Nephron (organoid): ENCODE measurements around the gene SMYD5.

Source experiments
- H3K27ac Mint-ChIP-seq, 3 experiments: 2 replicates each; pipeline ENCODE4 v1.8.0; 2020; ENCODE audit warnings: mixed read lengths in 3 of 3, mild to moderate bottlenecking in 2 of 3, moderate library complexity in 1 of 3
- H3K27me3 Mint-ChIP-seq: 2 replicates; pipeline ENCODE4 v1.8.0; 2021; ENCODE audit warnings: low read depth, mild to moderate bottlenecking, moderate library complexity, mixed read lengths
- H3K36me3 Mint-ChIP-seq: 2 replicates; pipeline ENCODE4 v1.8.0; 2020; ENCODE audit warnings: low read depth, mixed read lengths
- H3K4me1 Mint-ChIP-seq: 2 replicates; pipeline ENCODE4 v1.8.0; 2020; ENCODE audit warnings: mixed read lengths
- H3K4me3 Mint-ChIP-seq, 3 experiments: 2 replicates each; pipeline ENCODE4 v1.8.0; 2020; ENCODE audit warnings: mild to moderate bottlenecking in 3 of 3, mixed read lengths in 3 of 3, moderate library complexity in 2 of 3
- H3K9me3 Mint-ChIP-seq: 2 replicates; pipeline ENCODE4 v1.8.0; 2020; ENCODE audit warnings: mixed read lengths
- TF ChIP-seq, protein P1 (sequence below), 3 experiments: fragments of 200-600 bp; sonication (generic); IDR thresholded peaks; one replicate each; pipeline ENCODE4 v1.5.0; 2021; ENCODE audit warnings: antibody characterized with exemption in 3 of 3; ENCODE audit not compliant: unreplicated experiment in 3 of 3

The SMYD5 gene

DNA sequence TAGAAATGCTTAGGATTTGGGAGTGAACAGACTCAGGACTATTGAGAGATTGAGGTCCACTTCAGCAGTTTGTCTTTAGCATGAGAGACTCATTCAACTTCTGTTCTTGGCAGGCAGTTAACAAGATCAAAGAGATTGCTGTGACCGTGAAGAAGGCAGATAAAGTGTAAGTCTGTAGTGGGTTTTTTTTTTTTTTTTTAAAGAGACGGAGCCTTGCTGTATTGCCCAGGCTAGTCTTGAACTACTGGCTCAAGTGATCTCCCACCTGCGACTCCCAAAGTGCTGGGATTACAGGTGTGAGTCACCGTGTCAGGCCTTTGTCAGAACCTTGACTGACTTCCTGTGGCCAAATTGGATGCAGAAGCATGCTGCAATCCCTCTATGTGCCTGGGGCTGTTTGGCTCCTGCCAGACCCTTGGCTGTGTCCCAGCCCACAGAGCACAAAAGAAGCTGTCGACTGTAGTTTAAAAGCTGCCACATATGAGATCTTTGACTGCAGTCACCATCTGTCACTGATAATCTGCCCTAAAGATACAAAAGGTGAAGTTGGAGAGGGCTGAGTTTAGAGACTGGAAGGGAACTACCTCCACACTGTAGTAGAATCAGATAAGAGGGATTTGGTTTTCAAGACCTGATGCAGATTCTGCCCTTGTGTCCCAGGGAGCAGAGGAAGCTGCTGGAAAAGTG lies 30.0 kb downstream of the SMYD5 start:
- Mint-ChIP-seq H3K27me3 (no peaks in the 10 kb centered on the region), H3K4me1 (no peaks in the 10 kb centered on the region), H3K4me3 (no peak overlapping the region), H3K9me3 (no peaks in the 10 kb centered on the region), H3K36me3 (peaks cover 59% of the 10 kb centered on the region), H3K27ac (no peak overlapping the region)
- TF ChIP-seq, protein P1, sequence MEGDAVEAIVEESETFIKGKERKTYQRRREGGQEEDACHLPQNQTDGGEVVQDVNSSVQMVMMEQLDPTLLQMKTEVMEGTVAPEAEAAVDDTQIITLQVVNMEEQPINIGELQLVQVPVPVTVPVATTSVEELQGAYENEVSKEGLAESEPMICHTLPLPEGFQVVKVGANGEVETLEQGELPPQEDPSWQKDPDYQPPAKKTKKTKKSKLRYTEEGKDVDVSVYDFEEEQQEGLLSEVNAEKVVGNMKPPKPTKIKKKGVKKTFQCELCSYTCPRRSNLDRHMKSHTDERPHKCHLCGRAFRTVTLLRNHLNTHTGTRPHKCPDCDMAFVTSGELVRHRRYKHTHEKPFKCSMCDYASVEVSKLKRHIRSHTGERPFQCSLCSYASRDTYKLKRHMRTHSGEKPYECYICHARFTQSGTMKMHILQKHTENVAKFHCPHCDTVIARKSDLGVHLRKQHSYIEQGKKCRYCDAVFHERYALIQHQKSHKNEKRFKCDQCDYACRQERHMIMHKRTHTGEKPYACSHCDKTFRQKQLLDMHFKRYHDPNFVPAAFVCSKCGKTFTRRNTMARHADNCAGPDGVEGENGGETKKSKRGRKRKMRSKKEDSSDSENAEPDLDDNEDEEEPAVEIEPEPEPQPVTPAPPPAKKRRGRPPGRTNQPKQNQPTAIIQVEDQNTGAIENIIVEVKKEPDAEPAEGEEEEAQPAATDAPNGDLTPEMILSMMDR (IDR thresholded peaks at IDR 0.05; ENCODE audit: unreplicated experiment in 3 of 3): no peak

DNA sequence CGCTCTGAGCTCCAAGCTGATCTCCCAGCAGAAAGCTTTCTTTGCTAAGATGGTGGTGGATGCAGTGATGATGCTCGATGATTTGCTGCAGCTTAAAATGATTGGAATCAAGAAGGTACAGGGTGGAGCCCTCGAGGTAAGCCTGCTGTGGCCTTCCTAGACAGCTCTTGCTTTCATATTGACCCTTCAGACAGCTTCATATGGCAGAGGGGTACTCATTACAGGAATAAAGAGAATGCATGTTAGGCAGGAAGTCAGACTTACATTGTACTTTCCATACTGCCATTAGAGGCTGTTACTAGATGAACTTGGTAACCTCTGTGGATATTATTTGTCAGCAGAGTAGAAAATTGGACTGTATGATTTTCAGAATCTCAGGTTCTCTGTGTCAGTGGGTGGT lies 30.5 kb downstream of the SMYD5 start:
- Mint-ChIP-seq H3K4me3 (no peak overlapping the region), H3K4me1 (no peaks in the 10 kb centered on the region), H3K27me3 (no peaks in the 10 kb centered on the region), H3K9me3 (no peaks in the 10 kb centered on the region), H3K36me3 (peaks cover 65% of the 10 kb centered on the region), H3K27ac (no peak overlapping the region)
- TF ChIP-seq, protein P1 (IDR thresholded peaks at IDR 0.05; ENCODE audit: unreplicated experiment in 3 of 3): no peak

DNA sequence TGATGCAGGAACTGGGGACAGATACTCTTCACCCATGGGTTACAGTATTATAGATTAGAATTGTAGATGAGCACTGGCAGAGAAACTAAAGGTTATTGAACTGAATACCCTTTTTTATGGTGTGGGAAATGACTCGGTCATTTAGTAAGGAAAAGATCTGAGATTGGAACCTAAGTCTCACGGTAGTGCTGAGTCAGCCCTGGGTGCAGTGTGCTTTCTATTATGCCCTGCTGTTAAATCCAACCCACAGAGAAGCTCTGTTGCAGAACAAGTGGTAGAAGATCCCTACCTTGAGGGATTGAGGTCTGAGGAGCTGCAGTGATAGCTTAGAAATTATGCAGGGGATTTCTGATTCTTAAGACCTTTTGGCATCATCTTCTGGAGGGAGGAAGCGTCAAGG lies 32.8 kb downstream of the SMYD5 start:
- no peak overlapping the region for H3K27ac Mint-ChIP-seq
- H3K36me3 Mint-ChIP-seq: peaks cover 77% of the 10 kb centered on the region
- no peaks in the 10 kb centered on the region for H3K9me3 Mint-ChIP-seq
- H3K27me3 Mint-ChIP-seq: no peaks in the 10 kb centered on the region
- H3K4me3 Mint-ChIP-seq: no peak overlapping the region
- TF ChIP-seq, protein P1 (IDR thresholded peaks at IDR 0.05; ENCODE audit: unreplicated experiment in 3 of 3): no peak
- H3K4me1 Mint-ChIP-seq: no peaks in the 10 kb centered on the region

DNA sequence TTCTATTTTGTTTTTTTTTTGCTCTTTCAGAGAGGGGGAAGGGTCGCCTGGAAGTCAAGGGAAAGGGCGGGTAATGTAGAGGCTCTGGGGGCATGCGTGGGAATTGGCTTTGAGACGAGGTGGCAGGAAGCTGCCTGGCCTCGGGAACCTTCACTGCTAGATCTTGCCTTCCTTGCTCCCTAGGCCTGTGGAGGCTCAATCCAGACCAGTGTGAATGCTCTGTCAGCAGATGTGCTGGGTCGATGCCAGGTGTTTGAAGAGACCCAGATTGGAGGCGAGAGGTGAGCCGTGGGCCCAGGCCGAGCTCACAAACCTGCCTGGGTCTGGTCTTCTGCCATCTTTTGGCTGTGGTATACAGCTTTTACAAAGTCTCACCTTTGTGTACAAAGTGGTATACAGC lies 35.6 kb downstream of the SMYD5 start:
- H3K27me3 Mint-ChIP-seq: no peaks in the 10 kb centered on the region
- TF ChIP-seq, protein P1 (IDR thresholded peaks at IDR 0.05; ENCODE audit: unreplicated experiment in 3 of 3): no peak
- peaks cover 75% of the 10 kb centered on the region for H3K36me3 Mint-ChIP-seq
- H3K9me3 Mint-ChIP-seq: no peaks in the 10 kb centered on the region
- H3K27ac Mint-ChIP-seq: no peak overlapping the region
- H3K4me1 Mint-ChIP-seq: no peaks in the 10 kb centered on the region
- H3K4me3 Mint-ChIP-seq: no peak overlapping the region

DNA sequence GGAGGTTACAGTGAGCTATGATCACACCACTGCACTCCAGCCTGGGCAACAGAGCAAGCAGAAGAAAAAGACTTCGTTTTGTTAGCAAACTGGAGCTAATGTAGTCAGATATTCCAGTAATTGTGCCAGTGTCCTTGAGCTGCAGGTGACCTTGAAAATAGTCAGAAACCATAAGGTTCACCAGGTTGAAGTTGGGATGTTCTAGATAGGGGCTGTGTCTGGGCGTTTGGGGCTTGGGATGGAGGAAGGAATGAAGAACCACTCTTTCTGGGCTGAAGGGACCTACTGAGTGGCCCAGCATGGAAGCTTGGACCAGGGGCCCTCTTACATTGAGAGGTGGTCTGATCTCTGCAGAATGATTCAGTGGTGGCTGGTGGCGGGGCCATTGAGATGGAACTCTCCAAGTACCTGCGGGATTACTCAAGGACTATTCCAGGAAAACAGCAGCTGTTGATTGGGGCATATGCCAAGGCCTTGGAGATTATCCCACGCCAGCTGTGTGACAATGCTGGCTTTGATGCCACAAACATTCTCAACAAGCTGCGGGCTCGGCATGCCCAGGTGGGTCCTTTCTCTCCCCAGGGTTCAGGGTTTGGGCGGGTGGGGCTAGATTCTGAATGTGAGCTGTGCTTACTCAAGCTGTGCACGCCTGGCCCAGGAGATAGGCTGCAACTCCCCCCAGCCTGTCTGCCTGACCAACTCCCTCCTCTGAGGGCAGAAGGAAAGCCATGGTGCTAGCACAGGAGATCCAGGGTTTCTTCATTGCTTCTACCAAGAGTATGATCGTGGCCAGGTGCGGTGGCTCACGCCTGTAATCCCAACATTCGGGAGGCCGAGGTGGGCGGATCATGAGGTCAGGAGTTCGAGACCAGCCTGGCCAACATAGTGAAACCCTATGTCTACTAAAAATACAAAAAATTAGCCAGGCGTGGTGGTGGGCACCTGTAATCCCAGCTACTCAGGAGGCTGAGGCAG lies 37.1 kb downstream of the SMYD5 start:
- no peaks in the 10 kb centered on the region for H3K9me3 Mint-ChIP-seq
- H3K4me3 Mint-ChIP-seq: no peak overlapping the region
- H3K4me1 Mint-ChIP-seq: no peaks in the 10 kb centered on the region
- no peaks in the 10 kb centered on the region for H3K27me3 Mint-ChIP-seq
- TF ChIP-seq, protein P1 (IDR thresholded peaks at IDR 0.05; ENCODE audit: unreplicated experiment in 3 of 3): no peak
- H3K36me3 Mint-ChIP-seq: peaks cover 64% of the 10 kb centered on the region
- H3K27ac Mint-ChIP-seq: no peak overlapping the region
